ENCODE results near the gene PLA2G2F.
A peak's percentile ranks its signal among the peaks of the same experiment; 100 is the strongest.

The PLA2G2F gene, protein sequence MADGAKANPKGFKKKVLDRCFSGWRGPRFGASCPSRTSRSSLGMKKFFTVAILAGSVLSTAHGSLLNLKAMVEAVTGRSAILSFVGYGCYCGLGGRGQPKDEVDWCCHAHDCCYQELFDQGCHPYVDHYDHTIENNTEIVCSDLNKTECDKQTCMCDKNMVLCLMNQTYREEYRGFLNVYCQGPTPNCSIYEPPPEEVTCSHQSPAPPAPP

DNA sequence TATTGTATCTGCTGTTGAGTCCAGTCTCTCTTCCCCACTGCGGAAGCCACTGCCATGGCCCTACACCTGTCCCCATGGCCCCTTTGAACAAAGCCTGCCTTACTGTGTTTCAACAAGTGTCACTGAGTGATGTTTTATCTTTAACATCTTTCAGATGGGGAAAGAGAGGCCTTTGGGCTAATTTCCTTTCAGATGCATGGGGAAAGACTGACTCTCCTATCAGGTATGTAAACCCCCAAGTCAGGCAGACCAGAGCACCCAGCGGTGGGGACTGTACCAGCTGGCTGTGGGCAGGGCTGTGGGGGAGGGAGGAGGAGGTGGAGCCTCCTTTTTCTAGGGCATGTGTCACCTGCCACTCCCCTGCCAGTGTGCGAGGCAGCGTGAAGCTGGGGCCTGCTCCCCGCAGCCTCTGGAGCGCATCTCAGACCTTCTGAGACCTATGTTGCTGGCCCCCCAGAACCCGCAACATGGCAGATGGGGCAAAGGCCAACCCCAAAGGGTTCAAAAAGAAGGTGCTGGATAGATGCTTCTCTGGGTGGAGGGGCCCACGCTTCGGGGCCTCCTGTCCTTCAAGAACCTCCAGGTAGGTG lies at the start of gene PLA2G2F:
Gene PLA2G2F, plus strand, starts transcription at position 363 of the 590 bp plus-strand sequence. Its CDS starts 105 bp downstream, at position 468.
- DNase-seq = no peak

DNA sequence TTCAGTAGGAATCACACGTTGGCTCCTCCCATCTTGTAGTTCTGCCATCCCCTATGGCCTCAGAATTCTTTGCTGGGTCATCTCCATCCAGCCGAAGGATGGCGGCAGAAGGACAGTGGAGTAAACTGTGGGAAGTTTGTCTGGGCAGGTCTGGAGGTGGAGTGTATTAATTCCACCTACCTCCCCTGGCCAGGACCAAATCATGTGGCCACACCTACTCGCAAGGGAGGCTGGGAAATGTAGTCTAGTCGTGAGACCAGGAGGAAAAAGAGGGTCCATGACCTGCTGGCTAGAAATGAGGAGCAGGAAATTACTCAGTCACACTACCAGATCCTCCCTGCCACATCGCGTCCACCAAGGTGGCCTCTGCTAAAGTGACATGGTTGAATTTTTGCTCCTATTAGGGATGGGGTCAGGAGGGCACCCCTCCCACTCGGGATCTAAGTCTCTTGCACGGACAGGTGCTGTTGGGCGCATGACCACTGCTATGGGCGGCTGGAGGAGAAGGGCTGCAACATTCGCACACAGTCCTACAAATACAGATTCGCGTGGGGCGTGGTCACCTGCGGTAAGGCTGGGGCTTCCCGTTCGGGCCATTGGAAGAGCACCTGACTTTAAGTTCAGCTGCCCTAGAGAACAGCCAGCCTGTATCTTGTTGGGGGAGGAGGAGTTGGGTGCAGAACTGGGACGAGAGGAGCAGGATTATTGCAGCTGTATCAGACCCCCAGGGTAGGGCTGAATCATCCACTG lies 49.6 kb upstream of the PLA2G2F start:
- DNase-seq = no peak

DNA sequence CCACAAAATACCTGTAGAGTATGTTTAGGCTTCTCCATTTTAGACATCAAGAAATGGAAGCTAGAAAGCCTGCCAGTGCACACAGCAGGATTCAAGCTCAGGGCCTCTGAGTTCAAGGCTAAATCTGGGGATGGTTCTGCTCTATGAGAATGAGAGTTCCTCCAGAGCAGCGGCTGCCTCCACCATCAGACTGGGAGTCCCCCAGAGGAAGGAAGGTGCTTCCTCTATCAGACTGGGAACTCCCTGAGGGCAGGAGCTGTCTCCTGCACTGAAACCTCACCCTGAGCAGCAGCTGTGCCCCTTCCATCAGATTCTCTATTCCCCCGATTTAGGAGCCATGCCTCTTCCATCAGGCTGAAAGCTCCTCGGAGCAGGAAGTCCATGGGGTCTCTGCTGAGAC lies 49.0 kb upstream of the PLA2G2F start:
- no peak for DNase-seq

DNA sequence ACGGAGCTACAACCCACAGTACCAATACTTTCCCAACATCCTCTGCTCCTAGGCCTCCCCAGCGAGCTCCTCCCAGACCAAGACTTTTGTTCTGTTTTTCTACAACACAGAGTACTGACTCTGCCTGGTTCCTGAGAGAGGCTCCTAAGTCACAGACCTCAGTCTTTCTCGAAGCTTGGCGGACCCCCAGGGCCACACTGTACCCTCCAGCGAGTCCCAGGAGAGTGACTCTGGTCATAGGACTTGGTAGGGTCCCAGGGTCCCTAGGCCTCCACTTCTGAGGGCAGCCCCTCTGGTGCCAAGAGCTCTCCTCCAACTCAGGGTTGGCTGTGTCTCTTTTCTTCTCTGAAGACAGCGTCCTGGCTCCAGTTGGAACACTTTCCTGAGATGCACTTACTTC lies 48.5 kb upstream of the PLA2G2F start:
- no peak for DNase-seq

DNA sequence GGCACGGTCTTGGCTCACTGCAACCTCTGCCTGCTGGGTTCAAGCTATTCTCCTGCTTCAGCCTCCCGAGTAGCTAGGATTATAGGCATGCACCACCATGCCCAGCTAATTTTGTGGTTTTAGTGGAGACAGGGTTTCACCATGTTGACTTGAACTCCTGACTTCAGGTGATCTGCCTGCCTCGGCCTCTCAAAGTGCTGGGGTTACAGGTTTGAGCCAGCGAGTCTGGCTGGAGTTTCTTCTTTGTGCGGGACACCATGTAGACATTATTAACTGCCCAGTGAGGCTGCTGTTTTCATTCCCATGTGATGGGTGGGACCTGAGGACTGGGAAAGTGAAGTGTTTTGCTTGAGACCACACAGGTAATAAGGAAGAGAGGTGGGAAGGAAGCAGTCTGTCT lies 45.8 kb upstream of the PLA2G2F start:
- DNase-seq = no peak

DNA sequence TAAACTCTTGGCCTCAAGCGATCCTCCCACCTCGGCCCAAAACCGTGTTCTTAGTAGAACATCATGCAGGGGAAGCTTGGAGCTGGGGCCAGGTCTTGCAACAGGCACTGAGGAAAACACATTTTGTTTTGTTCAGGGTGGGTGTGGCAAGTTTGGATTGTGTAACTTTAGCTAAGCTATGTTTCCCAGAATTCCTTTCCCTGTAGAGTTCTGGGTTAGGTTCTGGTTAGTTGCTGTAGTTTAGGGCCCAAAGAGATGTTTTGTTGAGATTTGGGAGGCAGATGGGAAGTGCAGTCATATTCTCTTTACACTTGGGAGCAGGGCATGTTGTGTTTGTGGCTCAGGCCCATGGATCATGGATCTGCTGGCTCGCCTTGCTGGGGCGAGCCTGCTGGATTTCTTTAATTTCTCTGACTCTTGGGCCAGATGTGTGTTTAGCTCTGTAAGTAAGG lies 45.2 kb upstream of the PLA2G2F start:
- DNase-seq = no peak

DNA sequence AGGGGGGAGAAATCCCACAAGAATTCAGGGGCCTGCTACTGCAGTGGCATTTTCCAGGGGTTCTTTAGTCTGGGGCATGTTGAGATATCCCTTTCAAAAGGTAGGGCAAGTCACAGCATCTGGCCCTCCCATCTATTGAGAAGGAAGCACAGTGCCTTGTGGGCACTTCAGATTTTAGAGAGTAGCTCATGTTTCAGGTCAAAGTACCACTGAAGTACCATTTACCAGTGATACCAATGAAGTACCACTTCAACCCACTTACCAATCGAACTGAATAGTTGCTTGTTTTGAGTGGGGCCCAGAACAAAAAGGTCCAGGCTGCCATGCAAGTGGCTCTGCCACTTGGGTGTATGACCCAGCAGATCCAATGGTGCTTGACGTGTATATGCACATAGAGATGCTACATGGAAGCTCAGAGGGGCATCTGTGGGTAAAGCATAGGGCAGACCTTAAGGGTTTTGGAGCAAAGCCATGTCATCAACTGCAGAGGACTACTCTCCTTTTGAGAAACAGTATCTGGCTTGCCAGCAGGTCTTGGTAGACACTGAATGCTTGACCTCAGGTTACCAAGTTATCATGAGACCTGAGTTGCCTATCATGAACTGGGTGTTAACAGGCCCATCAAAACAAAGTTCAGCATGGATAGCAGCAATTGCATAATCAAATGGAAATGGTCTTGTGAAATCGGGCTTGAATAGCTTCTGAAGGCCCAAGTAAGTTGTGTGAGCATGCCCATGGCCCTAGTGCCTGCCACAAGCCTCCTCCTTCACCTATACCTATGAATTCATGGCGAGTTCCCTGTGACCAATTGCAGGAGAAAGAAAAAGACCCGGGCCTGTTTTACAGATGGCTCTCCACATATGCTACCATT lies 43.3 kb upstream of the PLA2G2F start:
- peak; percentile 87 for DNase-seq

DNA sequence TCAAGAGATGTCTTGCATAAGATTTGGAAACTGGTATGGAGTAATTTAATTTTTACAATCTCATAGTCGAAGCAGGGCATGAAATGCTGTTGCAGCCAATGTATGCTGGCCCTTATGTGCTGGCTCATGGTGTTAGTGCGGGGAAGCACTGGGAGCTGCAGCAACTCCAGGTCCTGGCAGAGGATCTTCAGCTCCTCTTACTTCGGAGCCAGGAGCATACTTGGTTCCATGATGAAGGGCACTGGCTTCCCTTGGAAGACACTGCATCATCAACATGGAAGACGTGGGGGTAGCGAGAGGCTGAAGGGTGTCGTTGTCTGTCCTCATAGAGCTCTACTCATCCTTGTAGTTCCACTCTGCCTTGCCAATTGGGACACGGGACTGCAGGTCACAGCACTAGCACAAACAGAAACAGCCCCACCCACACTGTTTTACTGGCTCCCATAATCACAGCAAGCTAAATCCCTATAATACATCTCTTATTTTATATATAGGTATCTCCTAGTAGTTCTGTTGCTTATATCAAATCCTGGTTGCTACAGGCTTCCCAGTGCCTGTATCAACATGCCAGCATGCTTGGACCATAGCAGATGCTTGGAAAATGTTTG lies 42.2 kb upstream of the PLA2G2F start:
- DNase-seq = no peak

DNA sequence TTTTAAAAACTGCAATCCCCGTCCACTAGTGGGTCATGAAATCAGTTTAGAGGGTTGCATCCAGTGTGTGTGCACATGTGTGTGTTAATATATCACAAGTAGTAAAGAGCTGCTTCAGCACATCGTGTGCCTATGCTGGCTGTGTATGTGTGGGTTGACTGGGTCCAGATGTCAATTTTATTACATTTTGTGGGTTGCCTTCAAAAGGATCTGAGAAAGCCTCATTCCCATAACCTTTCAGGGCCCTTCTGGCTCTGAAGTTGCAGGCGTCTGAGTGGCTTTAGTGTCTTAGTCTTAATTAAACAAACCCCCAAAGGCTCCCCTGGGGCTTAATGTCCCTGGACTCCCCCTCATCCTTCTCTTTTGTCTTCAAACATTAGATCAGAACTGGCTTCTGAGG lies 39.6 kb upstream of the PLA2G2F start:
- DNase-seq = no peak

DNA sequence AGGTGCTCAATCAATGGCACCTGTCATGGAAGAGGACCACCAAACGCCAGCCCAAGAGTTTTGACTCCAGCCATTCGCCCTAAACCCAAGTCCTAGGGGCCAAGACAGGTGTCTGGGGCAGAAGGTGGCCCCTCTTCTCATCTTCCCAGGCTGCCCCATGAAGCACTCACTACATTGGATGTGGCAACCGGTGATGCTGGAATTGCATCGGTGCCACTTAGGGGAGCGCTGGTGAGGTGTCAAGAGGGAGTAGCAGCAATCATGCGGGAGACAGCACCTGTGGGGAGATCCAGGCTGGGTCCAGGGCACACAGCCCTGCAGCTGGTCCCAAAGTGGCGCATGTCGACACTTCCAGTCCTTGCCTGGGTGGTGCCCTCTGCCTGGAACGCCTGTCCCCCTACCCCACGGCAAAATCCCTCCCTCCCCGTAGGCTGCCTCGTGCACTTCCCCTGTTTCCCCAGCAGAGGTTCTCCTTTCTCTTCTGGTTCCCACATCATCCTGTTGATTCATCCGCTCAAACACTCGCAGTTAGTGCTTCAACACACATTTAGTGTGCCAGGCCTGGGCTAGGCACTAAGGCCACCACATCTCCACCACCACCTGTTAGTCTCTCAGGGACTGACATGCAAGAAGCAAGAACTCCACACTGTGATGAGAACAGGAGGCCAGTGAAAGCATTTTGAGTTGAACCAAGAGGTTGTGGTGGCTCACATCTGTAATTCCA lies 38.3 kb upstream of the PLA2G2F start:
- no peak for DNase-seq

DNA sequence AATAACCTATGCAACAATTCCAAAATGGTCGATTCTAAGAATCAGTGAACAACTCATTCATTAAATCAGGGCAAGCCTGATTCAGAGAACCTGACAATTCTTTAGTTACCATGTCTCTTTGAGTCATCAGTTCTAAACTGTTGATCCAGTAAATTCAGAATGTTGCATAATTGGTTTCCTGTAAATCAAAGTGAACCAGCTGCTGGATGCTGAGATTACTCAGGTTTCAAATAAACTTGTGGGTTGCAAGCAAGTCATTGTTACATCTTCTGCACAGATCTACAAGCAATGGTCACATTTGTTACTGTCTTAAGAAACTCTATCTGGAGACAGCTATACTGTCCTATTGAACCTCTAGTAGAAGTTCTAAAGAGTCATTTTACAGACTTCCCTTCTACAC lies 36.2 kb upstream of the PLA2G2F start:
- no peak for DNase-seq

DNA sequence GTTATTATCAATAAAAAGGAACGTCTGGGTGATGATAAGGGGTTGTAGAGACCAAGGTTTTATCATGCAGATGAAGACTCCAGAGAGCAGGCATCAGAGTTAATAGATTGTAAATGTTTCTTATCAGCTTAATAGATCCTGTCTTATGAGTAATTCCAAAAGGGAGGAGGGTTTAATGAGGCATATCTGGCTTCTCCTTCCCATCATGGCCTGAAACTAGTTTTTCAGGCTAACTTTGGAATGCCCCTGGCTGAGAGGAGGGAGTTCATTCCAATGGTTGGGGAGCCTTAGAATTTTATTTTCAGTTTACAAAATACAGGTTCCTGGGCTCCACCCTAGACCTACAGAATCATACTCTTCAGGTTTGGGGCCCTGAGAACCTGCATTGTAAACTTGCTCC lies 33.3 kb upstream of the PLA2G2F start:
- DNase-seq = no peak

DNA sequence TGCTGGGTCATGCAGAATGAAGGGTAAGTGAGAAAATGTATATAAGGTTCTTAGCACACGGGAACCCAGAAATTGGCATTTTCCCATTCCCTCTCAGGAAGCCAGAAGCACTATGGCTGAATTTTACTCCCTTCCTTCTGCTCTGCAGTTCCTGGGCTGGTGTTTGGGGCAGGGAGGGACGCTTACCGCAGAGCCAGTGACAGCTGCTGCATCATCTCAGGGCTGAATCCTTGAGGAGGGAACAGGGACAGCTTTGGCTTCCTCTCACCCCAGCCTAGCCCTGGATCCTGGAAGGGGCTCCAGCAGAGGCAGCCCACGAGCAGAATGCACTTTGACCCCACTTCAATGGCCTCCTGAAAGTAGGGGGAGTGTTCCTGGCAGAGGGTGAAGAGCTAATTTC lies 31.8 kb upstream of the PLA2G2F start:
- no peak for DNase-seq

DNA sequence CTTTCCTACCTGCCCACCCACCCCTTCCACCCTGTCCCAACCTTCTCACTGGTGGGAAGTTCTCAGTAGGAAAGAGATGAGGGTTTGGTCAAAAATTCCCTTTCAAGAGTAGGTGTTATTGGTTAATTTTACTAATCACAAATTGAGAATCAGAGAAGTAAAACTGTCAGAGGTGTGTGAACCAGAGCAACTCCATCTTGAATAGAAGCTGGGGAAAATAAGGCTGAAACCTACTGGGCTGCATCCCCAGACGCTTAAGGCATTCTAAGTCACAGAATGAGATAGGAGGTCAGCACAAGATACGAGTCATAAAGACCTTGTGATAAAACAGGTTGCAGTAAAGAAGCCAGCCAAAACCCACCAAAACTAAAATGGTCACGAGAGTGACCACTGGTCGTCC lies 31.3 kb upstream of the PLA2G2F start:
- DNase-seq = no peak

DNA sequence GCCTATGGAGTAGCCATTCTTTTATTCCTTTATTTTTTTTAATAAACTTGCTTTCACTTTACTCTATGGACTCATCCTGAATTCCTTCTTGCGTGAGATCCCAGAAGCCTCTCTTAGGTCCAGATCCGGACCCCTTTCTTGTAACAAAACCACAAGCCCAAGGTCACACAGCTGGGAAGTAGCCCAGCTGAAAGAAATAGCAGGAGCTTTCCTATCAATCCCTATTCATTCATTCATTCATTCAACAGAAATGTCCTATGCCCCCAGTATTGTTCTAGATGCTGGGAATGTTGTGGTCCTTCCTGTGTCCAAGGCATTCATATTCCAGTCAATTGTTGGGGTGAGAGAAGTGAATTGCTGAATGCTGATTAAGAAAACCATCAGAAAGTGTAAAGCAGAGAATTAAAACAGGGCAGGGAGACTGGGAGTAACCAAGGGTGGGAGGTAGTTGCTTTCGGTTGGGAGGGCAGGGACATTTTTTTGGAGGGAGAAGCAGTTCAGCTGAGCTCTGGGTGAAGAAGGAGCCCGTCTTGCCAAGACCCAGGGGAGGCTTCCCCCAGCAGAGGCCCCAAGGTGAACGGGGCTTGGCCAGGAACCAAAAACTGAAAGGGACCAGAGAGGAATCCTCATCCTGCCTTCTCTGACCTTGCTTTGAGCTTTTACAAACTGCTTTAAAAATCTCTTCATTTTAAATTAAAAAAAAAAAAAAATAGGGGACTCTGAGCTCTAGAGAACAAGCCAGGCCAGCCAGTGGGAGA lies 30.6 kb upstream of the PLA2G2F start:
- no peak for DNase-seq

DNA sequence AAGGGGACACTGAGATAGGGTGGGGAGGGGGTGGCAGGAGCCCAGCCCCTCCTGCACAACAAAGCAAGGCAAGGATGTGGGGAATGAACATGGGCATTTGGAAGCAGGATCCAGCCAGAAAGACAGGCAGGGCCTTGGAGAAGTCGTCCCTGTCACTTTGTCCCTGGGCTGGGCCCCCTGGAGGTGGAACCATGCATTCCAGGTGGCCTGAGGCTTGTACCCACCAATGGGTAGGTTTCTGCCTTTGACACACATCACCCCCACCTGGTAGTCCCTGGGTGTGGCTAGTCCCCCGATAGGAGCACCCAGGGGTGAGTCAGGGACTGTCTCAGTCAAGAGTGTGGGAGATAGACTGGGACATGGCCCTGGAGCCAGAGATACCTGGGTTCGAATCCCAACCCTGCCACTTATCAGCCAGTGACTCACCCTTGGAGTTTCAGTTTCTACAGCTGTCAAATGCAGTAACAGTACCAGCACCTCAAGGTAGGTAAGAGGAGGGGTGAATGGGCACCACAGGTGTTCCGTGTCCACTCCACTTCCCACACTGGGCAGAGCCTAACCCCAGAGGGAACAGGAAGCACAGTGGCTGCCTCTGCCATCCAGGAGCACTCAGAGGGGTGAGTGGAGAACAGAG lies 29.8 kb upstream of the PLA2G2F start:
- no peak for DNase-seq

DNA sequence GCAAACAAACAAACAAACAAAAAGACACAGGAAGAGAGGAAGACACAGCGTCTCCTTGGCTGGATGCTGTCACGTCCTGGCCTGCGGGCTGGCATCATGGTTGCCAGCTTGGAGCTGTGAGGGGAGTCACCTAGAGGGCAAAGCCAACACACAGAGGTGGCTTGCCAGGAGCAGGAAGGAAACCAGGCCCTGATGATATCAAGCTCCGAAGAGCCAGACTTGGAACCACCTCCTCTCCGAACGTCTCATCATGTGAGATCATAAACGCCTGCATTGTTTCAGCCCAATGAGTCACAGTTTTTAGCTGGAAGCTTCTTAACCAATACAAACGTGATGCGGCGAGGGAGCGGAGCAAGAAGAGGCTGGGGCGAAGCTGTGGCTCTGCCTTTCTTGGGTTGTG lies 28.4 kb upstream of the PLA2G2F start:
- no peak for DNase-seq

DNA sequence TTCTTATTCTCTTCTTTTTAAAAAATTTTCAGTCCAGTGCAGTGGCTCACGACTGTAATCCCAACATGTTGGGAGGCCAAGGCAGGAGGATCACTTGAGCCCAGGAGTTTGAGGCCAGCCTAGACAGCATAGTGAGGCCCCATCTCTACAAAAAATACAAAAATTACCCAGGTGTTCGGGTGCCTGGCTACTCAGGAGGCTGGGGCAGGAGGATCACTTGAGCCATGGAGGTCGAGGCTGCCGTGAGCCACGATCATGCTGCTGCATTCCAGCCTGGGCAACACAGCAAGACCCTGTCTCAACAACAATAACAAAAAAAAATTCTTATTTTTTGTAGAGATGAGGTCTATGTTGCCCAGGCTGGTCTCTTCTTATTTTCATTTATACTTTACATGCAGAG lies 27.7 kb upstream of the PLA2G2F start:
- DNase-seq = no peak

DNA sequence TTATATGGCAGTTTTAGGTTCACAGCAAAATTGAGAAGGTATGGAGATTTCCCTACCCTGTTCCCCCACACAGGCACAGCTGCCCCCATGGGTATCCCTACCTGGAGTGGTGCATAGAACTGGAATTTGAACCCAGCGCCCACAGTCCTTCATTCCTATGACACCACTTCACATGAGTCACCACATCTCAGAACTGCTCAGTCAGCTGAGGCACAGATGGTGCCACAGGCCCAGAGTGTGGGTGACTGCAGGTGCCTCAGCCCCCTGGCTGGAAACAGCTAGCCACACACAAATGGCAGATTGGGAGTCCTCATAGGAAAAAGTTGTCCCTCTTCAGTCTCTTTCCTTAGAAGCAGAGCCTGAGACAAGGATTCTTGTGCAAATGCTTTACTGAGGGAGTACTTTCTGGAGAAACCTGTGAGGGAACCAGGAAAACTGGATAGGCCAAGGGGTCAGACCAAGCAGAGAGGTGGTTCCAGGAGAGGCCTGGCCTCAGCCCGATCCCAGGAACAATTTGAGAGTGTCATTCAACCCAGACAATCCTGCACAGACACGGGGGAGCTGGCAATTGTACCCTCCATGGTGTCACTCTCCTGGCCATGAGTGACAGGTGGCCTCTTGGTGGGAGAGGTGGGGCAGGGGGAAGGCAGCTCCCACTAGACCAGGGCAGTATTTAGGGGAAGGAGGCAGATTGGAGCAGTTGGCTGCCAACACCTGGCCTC lies 26.7 kb upstream of the PLA2G2F start:
- DNase-seq = no peak

DNA sequence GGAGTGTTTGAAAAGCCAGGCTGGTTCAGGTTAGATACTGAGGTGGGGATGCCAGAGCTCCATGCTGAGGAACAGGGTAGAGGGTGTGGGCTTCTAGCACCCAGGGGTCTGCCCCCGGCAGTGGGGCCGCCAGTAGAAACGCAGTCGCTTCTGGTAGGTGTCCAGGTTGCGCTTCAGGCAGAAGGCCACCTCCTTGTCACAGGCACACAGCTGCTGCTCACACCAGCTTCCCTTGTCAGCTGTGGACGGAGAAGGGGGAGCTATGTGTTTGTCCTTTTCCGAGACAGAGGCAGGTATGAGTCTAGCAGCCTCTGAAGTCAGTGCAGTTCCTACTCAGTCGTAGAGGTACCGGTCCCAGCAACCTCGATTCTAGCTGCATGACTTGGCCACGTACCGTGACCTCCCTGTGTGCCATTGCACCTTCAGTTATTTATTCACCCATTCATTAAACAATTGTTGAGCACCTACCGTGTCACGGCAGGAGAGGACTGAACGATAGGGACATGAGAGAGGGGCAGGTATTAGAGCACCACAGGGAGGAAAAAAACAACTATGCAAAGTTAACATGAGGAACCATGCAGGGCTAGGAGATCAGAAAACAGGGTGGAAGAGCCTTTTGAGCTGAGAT lies 25.0 kb upstream of the PLA2G2F start:
- DNase-seq = no peak
